Astrocyte of the cerebellum (primary cell): ENCODE measurements around the gene TREX2.

ENCODE experiments used
- DNase-seq: peaks from one replicate; pipeline ENCODE4 v3.0.0-alpha.2; 2011; ENCODE audit warnings: low read depth
- H3K4me3 ChIP-seq: 2 replicates; pipeline ENCODE4 v1.5.1; 2011; ENCODE audit warnings: mild to moderate bottlenecking, low read depth, low read length, moderate library complexity
- in situ Hi-C: cut with HindIII; loops from 2 replicates; pipeline ENCODE4 v1.10.0; 2017; ENCODE audit warnings: low sequenced_read_pairs
- TF ChIP-seq, protein P1 (sequence below): IDR thresholded peaks from 2 replicates; pipeline ENCODE4 v1.5.1; 2012; ENCODE audit warnings: low read length, low read depth, moderate library complexity, mild to moderate bottlenecking; ENCODE audit errors: missing control alignments

TREX2 gene

DNA sequence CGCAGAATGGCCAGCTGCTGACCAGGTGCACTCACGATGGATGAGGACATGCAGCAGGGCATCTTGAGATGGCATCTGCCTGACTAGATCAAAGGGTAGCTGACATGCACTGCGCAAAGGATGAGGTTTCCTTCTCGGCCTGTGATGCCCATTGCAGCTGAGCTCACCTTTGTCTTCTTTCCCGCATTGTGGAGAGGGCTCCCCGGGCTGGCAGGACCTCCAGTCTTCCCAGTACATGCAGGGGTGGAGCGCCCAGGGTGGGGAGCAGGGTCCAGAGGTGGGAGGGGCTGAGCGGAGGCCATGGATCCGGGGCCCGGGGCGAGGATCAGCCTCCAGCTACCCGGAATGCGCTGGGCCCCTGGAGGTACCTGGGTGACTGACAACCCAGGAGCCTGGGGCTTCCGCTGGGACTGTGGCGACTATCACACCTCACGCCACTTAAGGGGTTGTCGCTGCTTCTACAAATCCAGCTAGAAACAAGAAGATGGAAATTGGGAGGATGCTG is 12.0 kb downstream of the TREX2 start:
- in situ Hi-C loops, result no loop called here
- TF ChIP-seq, protein P1, sequence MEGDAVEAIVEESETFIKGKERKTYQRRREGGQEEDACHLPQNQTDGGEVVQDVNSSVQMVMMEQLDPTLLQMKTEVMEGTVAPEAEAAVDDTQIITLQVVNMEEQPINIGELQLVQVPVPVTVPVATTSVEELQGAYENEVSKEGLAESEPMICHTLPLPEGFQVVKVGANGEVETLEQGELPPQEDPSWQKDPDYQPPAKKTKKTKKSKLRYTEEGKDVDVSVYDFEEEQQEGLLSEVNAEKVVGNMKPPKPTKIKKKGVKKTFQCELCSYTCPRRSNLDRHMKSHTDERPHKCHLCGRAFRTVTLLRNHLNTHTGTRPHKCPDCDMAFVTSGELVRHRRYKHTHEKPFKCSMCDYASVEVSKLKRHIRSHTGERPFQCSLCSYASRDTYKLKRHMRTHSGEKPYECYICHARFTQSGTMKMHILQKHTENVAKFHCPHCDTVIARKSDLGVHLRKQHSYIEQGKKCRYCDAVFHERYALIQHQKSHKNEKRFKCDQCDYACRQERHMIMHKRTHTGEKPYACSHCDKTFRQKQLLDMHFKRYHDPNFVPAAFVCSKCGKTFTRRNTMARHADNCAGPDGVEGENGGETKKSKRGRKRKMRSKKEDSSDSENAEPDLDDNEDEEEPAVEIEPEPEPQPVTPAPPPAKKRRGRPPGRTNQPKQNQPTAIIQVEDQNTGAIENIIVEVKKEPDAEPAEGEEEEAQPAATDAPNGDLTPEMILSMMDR, result no peak
- no peak overlapping the region for H3K4me3 ChIP-seq
- DNase-seq, result no peak

DNA sequence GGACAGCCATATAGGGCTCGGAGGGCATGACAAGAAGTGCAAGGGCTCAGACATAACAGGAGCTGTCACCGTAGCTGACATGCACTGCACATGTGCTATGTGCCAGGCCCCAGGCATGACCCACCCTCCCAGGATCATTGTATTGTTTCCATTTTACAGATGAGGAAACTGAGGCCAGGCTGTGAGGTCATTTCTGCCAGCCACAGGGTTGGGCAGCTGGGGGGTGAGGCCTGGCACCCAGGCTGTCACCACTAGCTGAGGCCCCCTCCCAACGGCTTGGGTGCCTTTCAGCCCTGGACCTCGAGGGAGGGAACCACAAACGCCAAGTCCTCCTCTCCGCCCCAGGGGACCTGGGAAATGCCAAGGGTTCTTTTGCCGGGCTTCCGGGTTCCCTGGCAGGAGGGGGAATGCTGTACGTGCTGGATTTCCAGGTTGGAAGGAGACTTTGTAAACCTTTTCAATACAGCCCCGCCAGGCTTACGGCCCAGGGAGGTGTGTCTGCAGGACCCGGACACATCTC is 12.6 kb downstream of the TREX2 start:
- TF ChIP-seq, protein P1, result no peak
- in situ Hi-C loops, result no loop called here
- DNase-seq, result no peak
- H3K4me3 ChIP-seq, result no peak overlapping the region

DNA sequence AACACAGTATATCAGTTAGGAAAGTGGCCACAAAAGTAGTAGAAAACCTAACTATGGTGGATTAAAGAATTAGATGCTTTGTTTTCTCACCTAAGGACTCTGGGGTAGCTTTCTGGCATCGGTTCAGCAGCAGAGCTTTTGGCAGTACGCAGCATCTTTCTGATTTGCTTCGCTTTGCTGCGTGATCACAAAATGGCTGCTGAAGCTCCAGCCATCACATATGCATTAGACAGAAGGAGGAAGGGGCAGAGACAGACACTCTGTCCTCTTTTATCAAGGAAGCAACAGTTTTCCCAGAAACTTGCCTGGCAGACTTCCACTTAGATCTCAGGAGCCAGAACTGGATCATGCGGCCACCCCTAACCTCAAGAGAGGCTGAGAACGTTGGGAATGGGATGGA is 15.1 kb downstream of the TREX2 start:
- TF ChIP-seq, protein P1, result no peak
- no peak overlapping the region for H3K4me3 ChIP-seq
- no peak for DNase-seq
- in situ Hi-C loops, result no loop called here

DNA sequence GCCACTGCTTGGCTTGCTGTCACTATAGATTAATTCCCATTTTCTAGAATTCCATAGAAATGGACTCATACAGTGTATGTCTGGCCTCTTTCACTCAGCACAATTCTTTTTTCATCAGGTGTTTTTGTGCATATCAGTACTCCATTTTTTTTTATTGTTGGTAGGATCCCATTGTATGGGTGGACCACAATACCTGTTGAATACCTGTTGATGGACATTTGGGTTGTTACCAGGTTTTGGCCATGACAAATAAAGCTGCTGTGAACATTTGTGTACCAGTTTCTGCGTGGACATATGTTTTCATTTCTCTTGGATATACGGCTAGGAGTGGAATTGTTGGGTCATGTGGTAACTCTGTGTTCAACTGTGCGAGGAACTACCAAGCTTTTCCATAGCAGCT is 19.7 kb downstream of the TREX2 start:
- H3K4me3 ChIP-seq, result no peak overlapping the region
- no peak for DNase-seq
- TF ChIP-seq, protein P1, result no peak

DNA sequence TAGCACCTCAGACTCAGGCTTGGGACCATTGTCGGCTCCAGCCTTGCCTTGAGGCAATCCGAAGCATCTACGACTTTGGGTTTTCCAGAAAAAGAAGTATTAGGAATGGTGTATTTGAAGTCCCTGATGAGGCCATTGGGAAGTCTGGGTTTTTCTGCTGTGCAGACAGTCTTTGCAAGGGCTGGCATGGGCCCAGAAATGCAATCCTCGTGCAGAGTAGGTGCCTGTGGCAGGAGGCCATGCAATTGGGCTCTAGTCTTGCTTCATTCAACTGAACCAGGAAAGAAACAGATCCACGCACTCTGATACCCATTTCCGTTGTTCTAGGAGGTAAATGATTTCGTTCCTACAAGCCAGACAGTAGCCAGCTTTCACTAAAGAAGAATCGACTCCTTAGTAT is 22.2 kb downstream of the TREX2 start:
- in situ Hi-C loops, result no loop called here
- TF ChIP-seq, protein P1, result no peak
- no peak for DNase-seq
- H3K4me3 ChIP-seq, result no peak overlapping the region

More for the DNA sequence above, 19.7 kb downstream of the TREX2 start:
- in situ Hi-C loops, result no loop called here

DNA sequence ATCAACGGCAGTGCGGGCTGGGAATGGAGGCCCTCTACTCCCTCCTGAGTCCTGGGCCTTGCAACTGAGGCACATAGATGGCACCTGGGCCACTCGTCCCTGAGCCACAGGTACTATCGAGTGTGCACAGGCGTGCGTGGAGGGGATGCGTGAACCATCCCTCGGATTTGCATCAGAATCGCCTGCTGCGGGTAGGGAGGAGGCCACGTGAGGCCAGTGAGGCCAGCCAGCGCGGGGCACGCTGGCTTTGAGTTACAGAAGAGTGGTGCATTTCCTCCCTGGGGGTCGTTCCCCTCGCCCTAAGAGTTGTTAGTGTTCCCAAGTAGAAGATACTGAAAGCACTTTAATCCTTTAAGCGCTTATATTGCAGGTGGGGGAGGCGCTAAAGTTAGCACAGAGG is 24.0 kb downstream of the TREX2 start:
- TF ChIP-seq, protein P1, result no peak
- DNase-seq, result no peak
- in situ Hi-C loops, result no loop called here
- no peak overlapping the region for H3K4me3 ChIP-seq
